DND-41 (cell line): ENCODE results near the gene OR2A12.

ENCODE experiments used
- EZH2 ChIP-seq: IDR thresholded peaks from 3 replicates; pipeline ENCODE4 v1.6.1; 2012; ENCODE audit warnings: borderline replicate concordance, low read depth, mild to moderate bottlenecking, moderate library complexity, low read length, inconsistent platforms; ENCODE audit not compliant: severe bottlenecking
- TF ChIP-seq, protein P1 (sequence below): IDR thresholded peaks from 2 replicates; pipeline ENCODE4 v1.5.1; 2012; ENCODE audit warnings: borderline replicate concordance, low read length, moderate library complexity, mild to moderate bottlenecking; ENCODE audit not compliant: poor library complexity, severe bottlenecking; ENCODE audit errors: extremely low read depth

DNA sequence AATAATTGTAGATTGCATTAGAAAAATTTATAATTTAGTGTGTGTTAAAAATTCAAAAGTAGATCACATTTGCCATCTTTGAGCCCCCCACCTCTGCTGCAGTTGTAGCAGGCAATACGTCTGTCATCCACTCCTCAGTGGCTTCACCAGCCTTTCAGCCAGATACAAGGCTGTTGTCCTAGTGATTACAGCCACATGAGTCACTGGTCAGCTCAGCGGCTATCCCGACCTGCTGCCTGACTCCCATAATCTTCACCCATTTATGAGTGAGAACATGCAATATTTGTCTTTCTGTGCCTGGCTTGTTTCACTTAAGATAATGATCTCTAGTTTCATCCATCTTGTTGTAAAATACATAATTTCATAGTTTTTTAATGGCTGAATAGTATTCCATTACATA is 28.1 kb upstream of the OR2A12 start:
- TF ChIP-seq, protein P1, sequence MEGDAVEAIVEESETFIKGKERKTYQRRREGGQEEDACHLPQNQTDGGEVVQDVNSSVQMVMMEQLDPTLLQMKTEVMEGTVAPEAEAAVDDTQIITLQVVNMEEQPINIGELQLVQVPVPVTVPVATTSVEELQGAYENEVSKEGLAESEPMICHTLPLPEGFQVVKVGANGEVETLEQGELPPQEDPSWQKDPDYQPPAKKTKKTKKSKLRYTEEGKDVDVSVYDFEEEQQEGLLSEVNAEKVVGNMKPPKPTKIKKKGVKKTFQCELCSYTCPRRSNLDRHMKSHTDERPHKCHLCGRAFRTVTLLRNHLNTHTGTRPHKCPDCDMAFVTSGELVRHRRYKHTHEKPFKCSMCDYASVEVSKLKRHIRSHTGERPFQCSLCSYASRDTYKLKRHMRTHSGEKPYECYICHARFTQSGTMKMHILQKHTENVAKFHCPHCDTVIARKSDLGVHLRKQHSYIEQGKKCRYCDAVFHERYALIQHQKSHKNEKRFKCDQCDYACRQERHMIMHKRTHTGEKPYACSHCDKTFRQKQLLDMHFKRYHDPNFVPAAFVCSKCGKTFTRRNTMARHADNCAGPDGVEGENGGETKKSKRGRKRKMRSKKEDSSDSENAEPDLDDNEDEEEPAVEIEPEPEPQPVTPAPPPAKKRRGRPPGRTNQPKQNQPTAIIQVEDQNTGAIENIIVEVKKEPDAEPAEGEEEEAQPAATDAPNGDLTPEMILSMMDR = no peak
- no peak for TF ChIP-seq EZH2
